Esophagus squamous epithelium (tissue), 5 donors: ENCODE data around the gene OR1D5. TPM values are rescaled to one million over a fixed set of nuclear protein-coding genes. Genes with fewer than 3 reads are reported as not detected.

Experiments
- DNase-seq: peaks from one replicate; lab custom pipeline; 2025; lab: John Stamatoyannopoulos, UW
- H3K27ac ChIP-seq, 4 donors: fragments of 200-600 bp; sonication (generic); one replicate each; pipeline ENCODE4 v1.5.1; 2016 to 2019; ENCODE audit warnings: mild to moderate bottlenecking in 1 of 4
- H3K27me3 ChIP-seq, 4 donors: fragments of 200-600 bp; sonication (generic); 1 replicate in 3 of 4; 2 replicates in 1 of 4; pipeline versions ENCODE4 v1.5.1 to v1.6.0; 2017 to 2021; ENCODE audit warnings: antibody characterized with exemption in 1 of 4
- H3K36me3 ChIP-seq, 3 donors: fragments of 200-600 bp; sonication (generic); one replicate each; pipeline ENCODE4 v1.5.1; 2016 to 2019
- H3K4me1 ChIP-seq, 3 donors: fragments of 200-600 bp; sonication (generic); one replicate each; pipeline ENCODE4 v1.5.1; 2017 to 2019
- H3K4me3 ChIP-seq, 4 donors: fragments of 200-600 bp; sonication (generic); 1 replicate in 3 of 4; 2 replicates in 1 of 4; pipeline ENCODE4 v1.5.1; 2016 to 2019; ENCODE audit warnings: mild to moderate bottlenecking in 2 of 4, moderate library complexity in 1 of 4
- H3K9me3 ChIP-seq, 3 donors: fragments of 200-600 bp; sonication (generic); one replicate each; pipeline ENCODE4 v1.5.1; 2016 to 2019
- CTCF ChIP-seq, 6 experiments: fragments of 450-650 bp in 4 of 6; fragments of 200-600 bp in 2 of 6; sonication (generic) in 2 of 6; IDR thresholded peaks; one replicate each; pipeline ENCODE4 v1.5.1; 2016 to 2019; ENCODE audit warnings: antibody characterized with exemption in 6 of 6, mild to moderate bottlenecking in 4 of 6, moderate library complexity in 4 of 6
- POLR2A ChIP-seq, 4 donors: fragments of 450-650 bp; IDR thresholded peaks; one replicate each; pipeline ENCODE4 v1.6.1; 2017; ENCODE audit warnings: antibody characterized with exemption in 4 of 4, mild to moderate bottlenecking in 4 of 4, moderate library complexity in 3 of 4
- WGBS, 2 donors: methylation state at CpG; one replicate each; pipeline ENCODE4 v1.1.5; 2018; 5-methylcytosine and 5-hydroxymethylcytosine counted together
- intact Hi-C: fragments of 100-400 bp; cut with DNase I; formaldehyde crosslinking; loops from one replicate; pipeline ENCODE4 v1.15.0; 2022
- total RNA-seq, 4 donors: library from RNA; depleted of rRNA; stranded (reverse); fragments of >200 nt; gene quantifications; one replicate each; pipeline ENCODE4 v1.1.0, GENCODE V29; 2016
- donor health status: DM: yes; HTN: yes; CAD: no.

OR1D5 gene
- total RNA-seq, 4 donors from 2014 or later = not detected

- no peak overlapping the region for H3K4me3 ChIP-seq
- no peak overlapping the region for H3K27ac ChIP-seq
- 86 to 95% methylated on average over 4 to 5 of the region's 17 CpGs for whole genome bisulfite sequencing, 2 donors
- no peak for DNase-seq
- intact Hi-C loops = no loop called here
- peaks cover 0 to 14% (median under 1%) of the 10 kb centered on the region in 3 donors for H3K4me1 ChIP-seq
- peaks cover 0 to 25% (median 0%) of the 10 kb centered on the region in 3 donors for H3K9me3 ChIP-seq
- peaks cover 0 to 82% (median 3%) of the 10 kb centered on the region in 3 donors for H3K36me3 ChIP-seq
- no peaks in the 10 kb centered on the region for H3K27me3 ChIP-seq
- TF ChIP-seq POLR2A (IDR thresholded peaks at IDR 0.05) (no peak), CTCF (IDR thresholded peaks at IDR 0.05) (no peak)
Observed at GRCh38 chr17:3025421-3026124, 37.8 kb downstream of the OR1D5 start.

DNA sequence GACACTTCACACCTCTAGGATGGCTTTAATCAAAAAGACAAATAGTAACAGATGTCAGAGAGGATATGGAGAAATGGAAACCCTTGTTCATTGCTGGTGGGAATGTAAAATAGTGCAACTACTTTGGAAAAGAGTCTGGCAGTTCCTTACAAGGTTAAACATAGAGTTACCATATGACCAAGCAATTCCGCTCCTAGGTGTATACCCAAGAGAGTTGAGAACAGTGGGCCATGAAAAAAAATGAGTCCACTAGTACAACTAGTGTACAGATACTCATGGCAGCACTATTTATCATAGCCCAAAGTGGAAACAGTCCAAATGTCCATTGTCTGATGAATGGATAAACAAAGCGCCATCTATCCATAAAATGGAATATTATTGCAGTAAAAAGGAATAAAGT is 39.1 kb downstream of the OR1D5 start:
- Histone ChIP-seq H3K4me1 (peaks cover 0 to 1% (median 0%) of the 10 kb centered on the region in 3 donors), H3K36me3 (peaks cover 0 to 92% (median 3%) of the 10 kb centered on the region in 3 donors), H3K27me3 (no peaks in the 10 kb centered on the region), H3K9me3 (peaks cover 0 to 25% (median 0%) of the 10 kb centered on the region in 3 donors), H3K4me3 (no peak overlapping the region), H3K27ac (no peak overlapping the region)
- intact Hi-C loops = no loop called here
- TF ChIP-seq CTCF (IDR thresholded peaks at IDR 0.05) (no peak), POLR2A (IDR thresholded peaks at IDR 0.05) (no peak)
- DNase-seq = no peak
- 85 to 89% methylated on average over 2 of the region's 2 CpGs for WGBS, 2 donors

DNA sequence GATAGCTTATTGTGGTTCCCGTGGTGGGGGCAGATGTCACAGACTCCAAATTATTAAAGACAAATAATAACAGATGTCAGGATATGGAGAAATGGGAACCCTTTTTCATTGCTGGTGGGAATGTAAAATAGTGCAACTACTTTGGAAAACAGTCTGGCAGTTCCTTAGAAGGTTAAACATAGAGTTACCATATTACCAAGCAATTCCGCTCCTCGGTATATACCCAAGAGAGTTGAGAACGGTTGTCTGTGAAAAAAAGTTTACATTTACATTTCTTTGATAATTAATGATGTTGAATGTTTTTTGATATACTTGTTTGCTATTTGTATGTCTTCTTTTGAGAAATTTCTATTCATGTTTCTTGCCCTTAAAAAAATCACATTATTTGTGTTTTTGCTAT is 41.2 kb downstream of the OR1D5 start:
- H3K4me3 ChIP-seq = no peak overlapping the region
- TF ChIP-seq POLR2A (IDR thresholded peaks at IDR 0.05) (no peak), CTCF (IDR thresholded peaks at IDR 0.05) (no peak)
- H3K27me3 ChIP-seq = no peaks in the 10 kb centered on the region
- 88 to 89% methylated on average over 4 of the region's 4 CpGs for WGBS, 2 donors
- H3K27ac ChIP-seq = no peak overlapping the region
- no peak for DNase-seq
- intact Hi-C loops = no loop called here
- H3K9me3 ChIP-seq = peaks cover 0 to 25% (median 0%) of the 10 kb centered on the region in 3 donors
- no peaks in the 10 kb centered on the region for H3K4me1 ChIP-seq
- peaks cover 0 to 92% (median 3%) of the 10 kb centered on the region in 3 donors for H3K36me3 ChIP-seq

- Histone ChIP-seq H3K4me1 (no peaks in the 10 kb centered on the region), H3K27ac (no peak overlapping the region), H3K27me3 (no peaks in the 10 kb centered on the region), H3K36me3 (peaks cover 0 to 74% (median 3%) of the 10 kb centered on the region in 3 donors), H3K4me3 (no peak overlapping the region), H3K9me3 (peaks cover 0 to 25% (median 0%) of the 10 kb centered on the region in 3 donors)
- TF ChIP-seq CTCF (IDR thresholded peaks at IDR 0.05) (no peak), POLR2A (IDR thresholded peaks at IDR 0.05) (no peak)
- no peak for DNase-seq
- intact Hi-C loops = no loop called here
- WGBS, 2 donors = 94 to 96% methylated on average over 16 of the region's 16 CpGs
Observed at GRCh38 chr17:3020381-3020780, 43.0 kb downstream of the OR1D5 start.

- Histone ChIP-seq H3K27me3 (no peaks in the 10 kb centered on the region), H3K27ac (no peak overlapping the region), H3K36me3 (peaks cover 0 to 69% (median 3%) of the 10 kb centered on the region in 3 donors), H3K4me3 (no peak overlapping the region), H3K9me3 (peaks cover 0 to 25% (median 0%) of the 10 kb centered on the region in 3 donors), H3K4me1 (no peaks in the 10 kb centered on the region)
- intact Hi-C loops = no loop called here
- no peak for DNase-seq
- WGBS, 2 donors = 50% methylated on average over 2 of the region's 9 CpGs; no CpG with 5 or more reads in 1 of the 2 donors
- no peak for TF ChIP-seq POLR2A (IDR thresholded peaks at IDR 0.05)
- TF ChIP-seq CTCF (IDR thresholded peaks at IDR 0.05) = no peak
Observed at GRCh38 chr17:3019761-3020160, 43.6 kb downstream of the OR1D5 start.
